HG02571 (cell line): ENCODE measurements around the gene UNC5C.
A peak's percentile ranks its signal among the peaks of the same experiment; 100 is the strongest.
"Not testable (repeated sequence)": the region's sequence is repeated elsewhere in the genome, so short reads cannot be mapped to it uniquely, and the experiment has no call there.

Experiments
- ATAC-seq: cut with Tn5 transposase; IDR thresholded peaks from one replicate; pipeline ENCODE4 v1.9.1; 2021; ENCODE audit warnings: mild to moderate bottlenecking, moderate library complexity; ENCODE audit not compliant: unreplicated experiment

Gene UNC5C

GRCh38 chr4:95183656-95184408 lies 364.9 kb downstream of the UNC5C start:
- ATAC-seq, result no peak

GRCh38 chr4:95181996-95182306 lies 366.8 kb downstream of the UNC5C start:
- no peak for ATAC-seq

- no peak for ATAC-seq
Observed at GRCh38 chr4:95181243-95181995, 367.4 kb downstream of the UNC5C start.

DNA sequence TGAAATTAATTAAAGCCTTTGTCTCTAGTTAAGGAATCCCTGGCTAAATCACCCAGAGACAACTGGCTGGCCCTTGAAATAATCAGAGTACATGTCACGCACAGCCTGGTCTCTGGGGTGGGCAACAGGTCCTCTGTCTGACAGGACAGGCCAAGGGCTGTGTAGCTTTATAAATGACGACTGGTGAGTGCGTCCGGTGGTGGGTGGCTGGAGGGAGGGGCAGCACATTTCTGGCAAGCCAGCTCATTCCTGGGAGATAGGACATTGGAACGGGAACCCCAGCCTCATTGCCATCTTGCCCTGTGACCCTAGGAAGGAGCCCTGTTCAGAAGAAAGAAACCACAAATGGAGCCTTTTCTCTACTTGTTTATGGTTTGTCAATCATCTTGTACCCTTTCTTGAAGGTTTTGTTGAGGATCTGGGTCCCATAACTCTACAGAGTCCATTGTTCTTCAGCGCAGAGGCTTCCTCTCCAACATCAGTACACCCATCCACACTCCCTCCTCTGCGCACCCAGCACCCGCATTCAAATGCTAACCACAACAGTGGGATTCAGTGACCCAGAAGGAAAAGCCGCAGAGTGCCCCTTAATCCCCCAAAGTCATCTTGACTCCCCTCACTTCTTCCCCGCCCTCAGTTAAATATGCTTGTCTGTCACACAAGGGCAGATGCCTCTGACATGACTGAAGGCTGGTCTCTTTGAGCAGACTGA lies 368.1 kb downstream of the UNC5C start:
- no peak for ATAC-seq

DNA sequence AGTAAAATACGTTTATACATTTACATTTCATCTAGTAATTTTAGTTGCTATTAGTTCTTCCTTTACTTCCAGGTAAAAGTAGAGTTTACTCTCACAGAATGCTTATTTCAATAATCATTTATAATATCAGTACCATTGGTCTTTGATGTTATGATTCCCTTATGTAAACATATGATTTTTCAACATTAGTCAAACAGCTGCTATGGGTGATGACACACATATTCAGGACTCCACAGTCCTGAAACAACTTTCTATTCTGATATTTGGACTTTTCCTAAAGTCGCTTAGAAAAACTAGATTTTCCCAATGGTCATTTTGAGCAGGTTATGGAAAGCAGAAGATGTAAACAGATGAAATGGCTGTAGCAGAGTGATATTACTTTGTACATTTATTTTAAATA lies 369.8 kb downstream of the UNC5C start:
- no peak for ATAC-seq

- ATAC-seq, result not testable (repeated sequence)
Observed at GRCh38 chr4:95171377-95171776, 377.4 kb downstream of the UNC5C start.

- ATAC-seq, result no peak
Observed at GRCh38 chr4:95170176-95170575, 378.6 kb downstream of the UNC5C start.

- no peak for ATAC-seq
Observed at GRCh38 chr4:95167805-95168204, 381.0 kb downstream of the UNC5C start.

DNA sequence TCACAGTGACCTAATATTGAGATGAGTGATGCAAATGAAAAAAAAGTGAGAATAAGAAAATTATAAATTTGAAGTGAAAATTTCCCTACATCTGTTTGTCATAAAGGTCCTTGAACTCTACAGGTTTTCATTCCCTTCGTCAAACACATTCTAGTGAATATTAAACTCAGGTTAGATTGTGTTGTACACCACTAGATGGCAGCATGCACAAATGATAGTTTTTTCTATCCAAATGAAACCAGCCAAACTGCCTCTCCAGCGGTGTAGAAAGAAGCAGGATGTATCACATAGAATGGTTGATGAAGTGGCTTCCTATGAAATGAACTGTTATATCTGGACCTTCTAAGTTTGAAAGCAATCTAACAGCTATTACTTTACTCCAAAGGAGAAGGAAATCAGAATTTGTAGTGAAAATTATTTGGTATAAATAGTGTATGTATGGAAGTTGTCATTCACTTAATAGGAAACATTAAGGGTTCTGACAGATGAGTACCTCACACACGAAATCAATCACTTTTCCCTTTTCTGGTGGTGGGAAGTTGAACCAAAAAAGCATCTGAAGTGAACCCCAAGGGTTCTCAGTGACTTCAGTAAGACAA lies 382.7 kb downstream of the UNC5C start:
- ATAC-seq, result peak; percentile 80

GRCh38 chr4:95162867-95163266 lies 385.9 kb downstream of the UNC5C start:
- ATAC-seq, result no peak

GRCh38 chr4:95161781-95162469 lies 386.8 kb downstream of the UNC5C start:
- no peak for ATAC-seq

GRCh38 chr4:95159384-95159783 lies 389.4 kb downstream of the UNC5C start:
- no peak for ATAC-seq

DNA sequence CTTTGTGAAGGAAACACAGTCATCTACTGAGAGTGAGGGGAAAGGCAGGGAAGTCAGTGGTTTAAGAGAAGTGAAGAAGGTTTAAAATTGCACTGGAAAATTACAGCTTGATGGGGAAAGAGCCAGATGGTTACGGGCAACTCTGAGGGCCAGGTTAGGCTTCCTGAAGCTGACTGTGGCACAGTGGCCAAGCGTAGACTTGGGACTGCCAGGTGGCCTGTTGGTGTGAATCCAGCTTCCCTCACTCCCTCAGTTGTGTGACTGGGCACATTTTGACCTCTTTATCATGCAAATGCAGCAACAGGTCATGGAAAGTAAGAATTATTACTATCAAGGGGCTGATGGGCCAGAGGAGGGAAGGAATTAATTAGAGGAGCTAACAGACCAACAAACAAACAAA lies 390.1 kb downstream of the UNC5C start:
- no peak for ATAC-seq

GRCh38 chr4:95158045-95158444 lies 390.7 kb downstream of the UNC5C start:
- no peak for ATAC-seq

- ATAC-seq, result no peak
Observed at GRCh38 chr4:95157596-95157995, 391.2 kb downstream of the UNC5C start.

DNA sequence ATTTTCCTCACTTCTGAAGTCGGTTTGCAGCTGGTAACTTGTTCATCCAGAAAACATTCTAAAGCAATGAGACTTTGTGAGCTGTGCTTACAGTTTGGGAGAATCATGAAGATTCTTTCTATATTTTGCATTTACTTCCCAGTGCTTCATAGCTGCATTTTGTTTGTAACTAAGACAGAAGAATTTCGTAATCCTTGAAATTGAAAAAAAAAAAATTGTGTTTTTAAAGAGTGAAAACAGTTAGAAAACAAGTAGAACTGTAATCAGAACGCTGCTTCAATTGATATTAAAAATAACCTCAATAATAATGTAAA lies 392.4 kb downstream of the UNC5C start:
- no peak for ATAC-seq

GRCh38 chr4:95155759-95156451 lies 392.9 kb downstream of the UNC5C start:
- ATAC-seq, result no peak

- no peak for ATAC-seq
Observed at GRCh38 chr4:95153182-95153581, 395.6 kb downstream of the UNC5C start.

DNA sequence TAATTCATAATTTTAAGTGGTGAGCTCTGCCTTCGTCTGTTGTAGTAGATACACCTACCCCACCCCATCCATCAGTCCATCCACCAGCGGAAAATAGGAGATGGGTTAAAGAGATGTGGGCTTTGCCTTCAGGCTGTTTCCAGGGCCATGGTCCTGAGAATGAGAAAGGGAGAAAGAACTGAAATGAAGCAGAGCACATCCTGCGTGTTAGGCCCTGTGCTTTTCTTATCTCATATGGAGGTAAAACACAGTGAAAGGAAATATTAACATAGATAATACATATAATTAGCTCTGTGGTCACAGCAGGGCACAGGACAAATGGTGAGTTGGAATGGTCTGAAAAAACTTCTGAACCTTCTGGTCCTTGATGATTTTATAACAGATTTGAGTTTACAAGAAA lies 397.5 kb downstream of the UNC5C start:
- no peak for ATAC-seq

GRCh38 chr4:95142932-95143331 lies 405.8 kb downstream of the UNC5C start:
- no peak for ATAC-seq

- no peak for ATAC-seq
Observed at GRCh38 chr4:95141361-95141760, 407.4 kb downstream of the UNC5C start.
